Suprapubic skin (tissue), 4 donors: Measurements from ENCODE around the gene EXOC6. TPM values are rescaled to one million over a fixed set of nuclear protein-coding genes. Genes with fewer than 3 reads are reported as not detected.
"Not testable (repeated sequence)": the region's sequence is repeated elsewhere in the genome, so short reads cannot be mapped to it uniquely, and the experiment has no call there.

Experiments
- DNase-seq, 2 donors: peaks; one replicate each; pipeline ENCODE4 v3.0.0-alpha.2; 2019; ENCODE audit warnings: low spot score in 2 of 2
- H3K27ac ChIP-seq: fragments of 200-600 bp; sonication (generic); one replicate; pipeline ENCODE4 v1.5.1; 2019
- H3K27me3 ChIP-seq: fragments of 200-600 bp; sonication (generic); one replicate; pipeline ENCODE4 v1.5.1; 2019
- H3K36me3 ChIP-seq: fragments of 200-600 bp; sonication (generic); one replicate; pipeline ENCODE4 v1.5.1; 2019
- H3K4me1 ChIP-seq: fragments of 200-600 bp; sonication (generic); one replicate; pipeline ENCODE4 v1.5.1; 2019
- H3K4me3 ChIP-seq: fragments of 200-600 bp; sonication (generic); one replicate; pipeline ENCODE4 v1.5.1; 2019; ENCODE audit warnings: mild to moderate bottlenecking
- H3K9me3 ChIP-seq: fragments of 200-600 bp; sonication (generic); one replicate; pipeline ENCODE4 v1.5.1; 2019
- EP300 ChIP-seq: sonication (generic); formaldehyde crosslinking; IDR thresholded peaks from one replicate; pipeline ENCODE4 v1.6.1; 2017; ENCODE audit warnings: antibody characterized with exemption
- POLR2A ChIP-seq, 2 donors: fragments of 450-650 bp; IDR thresholded peaks; one replicate each; pipeline ENCODE4 v1.6.1; 2017; ENCODE audit warnings: antibody characterized with exemption in 2 of 2, mild to moderate bottlenecking in 2 of 2, moderate library complexity in 2 of 2
- POLR2AphosphoS5 ChIP-seq, 3 donors: sonication (generic); formaldehyde crosslinking; IDR thresholded peaks; one replicate each; pipeline ENCODE4 v1.6.1; 2017; ENCODE audit warnings: antibody characterized with exemption in 3 of 3
- WGBS: methylation state at CpG from one replicate; pipeline ENCODE4 v1.1.5; 2018; 5-methylcytosine and 5-hydroxymethylcytosine counted together
- total RNA-seq, 4 donors: library from RNA; depleted of rRNA; stranded (reverse); fragments of >200 nt; gene quantifications; one replicate each; pipeline ENCODE4 v1.1.0, GENCODE V29; 2016
- TF ChIP-seq, protein P1 (sequence below), 2 donors: fragments of 200-600 bp in 1 of 2; fragments of 450-650 bp in 1 of 2; sonication (generic) in 1 of 2; IDR thresholded peaks; one replicate each; pipeline ENCODE4 v1.5.1; 2016 to 2019; ENCODE audit warnings: antibody characterized with exemption in 2 of 2, mild to moderate bottlenecking in 1 of 2, moderate library complexity in 1 of 2

Gene EXOC6
- total RNA-seq, 4 donors from 2014 or later: 5.0 to 9.3 (median 8.3) TPM

DNA sequence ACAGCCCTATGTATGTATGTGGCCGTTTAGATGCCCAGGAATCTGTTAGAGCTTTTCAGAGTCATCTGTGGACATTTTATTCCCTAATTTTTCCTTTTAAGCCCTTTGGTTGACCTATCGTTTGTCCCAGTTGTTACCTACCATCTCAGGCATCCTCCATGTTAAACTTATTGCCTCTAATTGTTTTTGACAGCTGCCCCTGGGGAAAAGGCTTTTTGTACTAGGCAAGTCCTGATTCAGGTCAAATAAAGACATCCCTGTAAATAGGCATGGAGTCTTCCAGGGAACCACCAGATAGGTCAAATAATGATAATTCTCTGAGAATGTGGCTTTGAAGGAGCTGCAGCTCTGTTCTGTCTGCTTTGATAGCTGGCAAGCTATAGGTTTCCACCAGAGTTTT lies 124.6 kb downstream of the EXOC6 start:
- H3K36me3 ChIP-seq: peaks cover 4% of the 10 kb centered on the region
- H3K27me3 ChIP-seq: no peaks in the 10 kb centered on the region
- no peaks in the 10 kb centered on the region for H3K4me1 ChIP-seq
- WGBS: 89% methylated on average over 2 of the region's 2 CpGs
- H3K9me3 ChIP-seq: no peaks in the 10 kb centered on the region
- no peak for DNase-seq
- TF ChIP-seq POLR2A (IDR thresholded peaks at IDR 0.05) (no peak), POLR2AphosphoS5 (IDR thresholded peaks at IDR 0.05) (no peak), EP300 (no peak)
- TF ChIP-seq, protein P1, sequence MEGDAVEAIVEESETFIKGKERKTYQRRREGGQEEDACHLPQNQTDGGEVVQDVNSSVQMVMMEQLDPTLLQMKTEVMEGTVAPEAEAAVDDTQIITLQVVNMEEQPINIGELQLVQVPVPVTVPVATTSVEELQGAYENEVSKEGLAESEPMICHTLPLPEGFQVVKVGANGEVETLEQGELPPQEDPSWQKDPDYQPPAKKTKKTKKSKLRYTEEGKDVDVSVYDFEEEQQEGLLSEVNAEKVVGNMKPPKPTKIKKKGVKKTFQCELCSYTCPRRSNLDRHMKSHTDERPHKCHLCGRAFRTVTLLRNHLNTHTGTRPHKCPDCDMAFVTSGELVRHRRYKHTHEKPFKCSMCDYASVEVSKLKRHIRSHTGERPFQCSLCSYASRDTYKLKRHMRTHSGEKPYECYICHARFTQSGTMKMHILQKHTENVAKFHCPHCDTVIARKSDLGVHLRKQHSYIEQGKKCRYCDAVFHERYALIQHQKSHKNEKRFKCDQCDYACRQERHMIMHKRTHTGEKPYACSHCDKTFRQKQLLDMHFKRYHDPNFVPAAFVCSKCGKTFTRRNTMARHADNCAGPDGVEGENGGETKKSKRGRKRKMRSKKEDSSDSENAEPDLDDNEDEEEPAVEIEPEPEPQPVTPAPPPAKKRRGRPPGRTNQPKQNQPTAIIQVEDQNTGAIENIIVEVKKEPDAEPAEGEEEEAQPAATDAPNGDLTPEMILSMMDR (IDR thresholded peaks at IDR 0.05): no peak
- H3K27ac ChIP-seq: no peak overlapping the region
- no peak overlapping the region for H3K4me3 ChIP-seq

DNA sequence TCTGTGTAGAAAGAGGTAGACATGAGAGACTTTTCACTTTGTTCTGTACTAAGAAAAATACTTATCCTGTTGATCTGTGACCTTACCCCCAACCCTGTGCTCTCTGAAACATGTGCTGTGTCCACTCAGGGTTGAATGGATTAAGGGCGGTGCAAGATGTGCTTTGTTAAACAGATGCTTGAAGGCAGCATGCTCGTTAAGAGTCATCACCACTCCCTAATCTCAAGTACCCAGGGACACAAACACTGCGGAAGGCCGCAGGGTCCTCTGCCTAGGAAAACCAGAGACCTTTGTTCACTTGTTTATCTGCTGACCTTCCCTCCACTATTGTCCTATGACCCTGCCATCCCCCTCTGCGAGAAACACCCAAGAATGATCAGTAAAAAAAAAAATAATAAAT lies 128.0 kb downstream of the EXOC6 start:
- not testable (repeated sequence) for H3K9me3 ChIP-seq, DNase-seq, H3K4me1 ChIP-seq, H3K27ac ChIP-seq, H3K27me3 ChIP-seq, H3K36me3 ChIP-seq, H3K4me3 ChIP-seq
- whole genome bisulfite sequencing: 88% methylated on average over 2 of the region's 5 CpGs

DNA sequence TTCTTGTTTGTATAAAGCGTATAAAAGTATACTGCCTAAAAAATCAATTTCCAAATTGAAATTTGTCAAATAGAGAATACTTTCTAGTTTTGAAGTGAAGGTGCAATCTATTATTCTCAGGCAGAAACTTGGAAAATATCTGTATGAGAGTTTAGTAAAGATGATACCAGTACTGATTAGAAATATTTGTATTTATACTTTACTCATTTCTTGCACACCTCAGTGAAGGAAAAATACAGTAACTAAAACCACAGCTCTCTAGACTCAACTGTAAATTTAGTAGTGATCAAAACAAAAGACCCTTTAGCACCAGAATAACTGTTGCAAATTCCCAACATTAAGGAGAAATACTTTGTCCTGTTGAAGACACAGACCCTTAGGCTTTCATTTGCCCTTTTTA lies 140.9 kb downstream of the EXOC6 start:
- DNase-seq: no peak
- WGBS: 97% methylated on average over 1 of the region's 1 CpG
- no peak for TF ChIP-seq POLR2A (IDR thresholded peaks at IDR 0.05)
- TF ChIP-seq, protein P1 (IDR thresholded peaks at IDR 0.05): no peak
- no peak for TF ChIP-seq EP300
- no peak for TF ChIP-seq POLR2AphosphoS5 (IDR thresholded peaks at IDR 0.05)
- Histone ChIP-seq H3K4me3 (no peak overlapping the region), H3K27me3 (no peaks in the 10 kb centered on the region), H3K9me3 (no peaks in the 10 kb centered on the region), H3K27ac (no peak overlapping the region), H3K36me3 (no peaks in the 10 kb centered on the region), H3K4me1 (no peaks in the 10 kb centered on the region)

DNA sequence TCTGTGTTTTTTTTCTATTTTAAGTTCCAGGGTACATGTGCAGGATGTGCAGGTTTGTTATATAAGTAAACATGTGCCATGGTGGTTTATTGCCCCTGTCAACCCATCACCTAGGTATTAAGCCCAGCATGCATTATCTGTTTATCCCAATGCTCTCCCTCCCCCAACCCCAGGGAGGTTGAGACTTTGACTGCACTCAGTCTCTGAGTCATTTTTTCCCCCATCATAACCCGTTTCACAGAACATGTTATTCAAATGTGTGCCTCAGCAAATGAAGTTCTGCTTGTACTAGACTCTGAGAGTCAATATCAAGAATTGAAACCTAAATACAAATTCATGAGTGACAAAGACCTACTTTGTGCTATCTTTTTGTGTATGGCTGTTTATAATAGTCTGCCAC lies 142.3 kb downstream of the EXOC6 start:
- TF ChIP-seq EP300: no peak
- TF ChIP-seq POLR2AphosphoS5 (IDR thresholded peaks at IDR 0.05): no peak
- no peak for TF ChIP-seq POLR2A (IDR thresholded peaks at IDR 0.05)
- TF ChIP-seq, protein P1 (IDR thresholded peaks at IDR 0.05): no peak
- Histone ChIP-seq H3K27me3 (no peaks in the 10 kb centered on the region), H3K27ac (no peak overlapping the region), H3K9me3 (no peaks in the 10 kb centered on the region), H3K4me3 (no peak overlapping the region), H3K36me3 (no peaks in the 10 kb centered on the region), H3K4me1 (no peaks in the 10 kb centered on the region)
- no peak for DNase-seq
- WGBS: 57% methylated on average over 1 of the region's 1 CpG

DNA sequence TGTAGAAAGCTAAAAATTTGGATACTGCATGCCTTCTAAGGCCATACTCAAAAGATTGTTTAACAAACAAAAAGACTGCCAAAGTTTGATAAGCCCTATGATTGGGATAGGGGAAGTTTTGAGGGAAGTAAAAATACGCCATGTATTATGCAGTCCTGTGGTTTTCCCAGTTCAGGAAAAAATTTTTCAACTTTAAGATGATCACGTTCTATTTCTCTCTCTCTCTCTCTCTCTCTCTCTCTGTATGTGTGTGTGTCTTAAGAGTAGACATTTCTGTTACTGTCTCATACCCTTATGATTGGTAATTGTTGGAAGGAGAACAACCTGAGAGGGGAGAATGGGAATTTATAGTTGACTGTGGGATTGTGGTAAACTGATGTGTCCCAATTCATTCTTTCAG lies 143.2 kb downstream of the EXOC6 start:
- TF ChIP-seq POLR2AphosphoS5 (IDR thresholded peaks at IDR 0.05) (no peak), EP300 (no peak), POLR2A (IDR thresholded peaks at IDR 0.05) (no peak)
- TF ChIP-seq, protein P1 (IDR thresholded peaks at IDR 0.05): no peak
- no peak for DNase-seq
- Histone ChIP-seq H3K4me3 (no peak overlapping the region), H3K27me3 (no peaks in the 10 kb centered on the region), H3K27ac (no peak overlapping the region), H3K36me3 (no peaks in the 10 kb centered on the region), H3K9me3 (no peaks in the 10 kb centered on the region), H3K4me1 (no peaks in the 10 kb centered on the region)
- 88% methylated on average over 2 of the region's 2 CpGs for WGBS

DNA sequence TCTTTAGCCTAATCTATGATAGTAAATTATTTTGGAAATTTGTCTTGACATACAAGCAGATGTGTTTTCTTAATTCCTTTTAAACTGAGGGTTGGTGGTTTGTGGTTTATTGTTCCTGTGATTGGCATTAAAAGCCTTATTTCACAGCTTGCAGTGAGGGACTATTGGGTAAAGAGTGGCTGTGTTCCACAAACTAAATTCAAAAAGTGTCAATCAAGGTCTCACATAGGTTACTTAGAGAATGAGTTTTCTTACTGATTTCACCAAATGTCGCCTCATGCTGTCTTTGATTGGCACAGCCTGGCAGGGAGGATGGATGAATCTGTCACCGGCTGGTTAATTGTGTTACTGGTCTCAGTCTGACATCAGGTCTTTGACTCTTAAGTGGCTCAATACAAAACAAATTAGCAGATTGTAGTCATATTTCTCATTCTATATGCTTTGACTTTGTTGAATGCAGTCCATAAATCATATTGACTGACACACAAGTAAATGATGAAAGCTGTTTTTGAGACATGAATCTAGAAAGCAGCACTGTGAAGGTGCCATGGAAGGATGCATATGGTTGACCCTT lies 145.5 kb downstream of the EXOC6 start:
- 82% methylated on average over 2 of the region's 2 CpGs for WGBS
- Histone ChIP-seq H3K27me3 (no peaks in the 10 kb centered on the region), H3K9me3 (no peaks in the 10 kb centered on the region), H3K4me1 (no peaks in the 10 kb centered on the region), H3K27ac (no peak overlapping the region), H3K4me3 (no peak overlapping the region), H3K36me3 (no peaks in the 10 kb centered on the region)
- TF ChIP-seq EP300 (no peak), POLR2AphosphoS5 (IDR thresholded peaks at IDR 0.05) (no peak), POLR2A (IDR thresholded peaks at IDR 0.05) (no peak)
- TF ChIP-seq, protein P1 (IDR thresholded peaks at IDR 0.05): no peak
- DNase-seq: no peak
